Panc1 (cell line): ENCODE data around the gene SHISA8. TPM values are rescaled to one million over a fixed set of nuclear protein-coding genes. Genes with fewer than 3 reads are reported as not detected.

Experiments used
- ATAC-seq: fragments of 200-7000 bp; cut with Tn5 transposase; 2 replicates; pipeline ENCODE4 v1.9.1; 2020; ENCODE audit warnings: mild to moderate bottlenecking, moderate library complexity
- BruUV-seq: library from RNA; stranded (reverse); fragments of 400-500 nt; replicated peaks from 2 replicates; lab custom pipeline; 2021; lab: Mats Ljungman, UMichigan
- CTCF ChIA-PET: fragments of 300-600 bp; sonication (Branson Sonifier 250); formaldehyde crosslinking; loops from one replicate; lab custom pipeline; 2022; ENCODE audit warnings: antibody characterized with exemption; lab: Charles Lee
- POLR2A ChIA-PET: fragments of 300-600 bp; sonication (Branson Sonifier 250); formaldehyde crosslinking; loops from one replicate; lab custom pipeline; 2022; ENCODE audit warnings: antibody characterized with exemption; lab: Charles Lee
- DNase-seq: peaks from one replicate; pipeline ENCODE4 v3.0.0-alpha.2; 2010; ENCODE audit warnings: low read depth, low spot score
- H3K27ac ChIP-seq: 2 replicates; pipeline ENCODE4 v1.5.1; 2011; ENCODE audit warnings: mild to moderate bottlenecking, low read length, inconsistent platforms
- H3K27me3 ChIP-seq: fragments of 200-500 bp; sonication (Bioruptor generic); 2 replicates; pipeline ENCODE4 v1.6.0; 2014; ENCODE audit warnings: low read length, inconsistent platforms; ENCODE audit not compliant: control insufficient read depth, insufficient read depth
- H3K36me3 ChIP-seq: fragments of 200-500 bp; sonication (Bioruptor generic); 2 replicates; pipeline ENCODE4 v1.5.1; 2014; ENCODE audit warnings: inconsistent platforms, mild to moderate bottlenecking, low read length, moderate library complexity; ENCODE audit not compliant: control insufficient read depth, insufficient read depth
- H3K4me1 ChIP-seq: 2 replicates; pipeline ENCODE4 v1.5.1; 2011; ENCODE audit warnings: inconsistent platforms, mild to moderate bottlenecking, low read length, moderate library complexity; ENCODE audit not compliant: control insufficient read depth, insufficient read depth
- H3K4me3 ChIP-seq, 2 experiments: 2 replicates each; pipeline ENCODE4 v1.5.1; 2011 to 2012; ENCODE audit warnings: low read depth in 2 of 2, low read length in 2 of 2, mild to moderate bottlenecking in 2 of 2, inconsistent platforms in 1 of 2, moderate library complexity in 1 of 2
- H3K9me3 ChIP-seq: fragments of 200-500 bp; sonication (Bioruptor generic); 2 replicates; pipeline ENCODE4 v1.5.1; 2014; ENCODE audit warnings: low read depth, mild to moderate bottlenecking, inconsistent platforms, low read length, moderate library complexity; ENCODE audit not compliant: control insufficient read depth, insufficient read depth
- POLR2AphosphoS5 ChIP-seq: IDR thresholded peaks from 2 replicates; pipeline ENCODE4 v1.6.1; 2012; ENCODE audit warnings: mild to moderate bottlenecking, low read depth, low read length, moderate library complexity
- SIN3A ChIP-seq: IDR thresholded peaks from 2 replicates; pipeline ENCODE4 v1.6.1; 2012; ENCODE audit warnings: low read depth, mild to moderate bottlenecking, low read length, moderate library complexity, borderline replicate concordance; ENCODE audit not compliant: insufficient read depth
- TCF7L2 ChIP-seq: IDR thresholded peaks from 2 replicates; pipeline ENCODE4 v1.6.1; 2011; ENCODE audit warnings: mild to moderate bottlenecking, low read depth, low read length, inconsistent platforms
- in situ Hi-C: cut with HindIII; loops from 2 replicates; pipeline ENCODE4 v1.10.0; 2016; ENCODE audit warnings: low sequenced_read_pairs, low pct_unique_long_range_greater_than_20kb
- intact Hi-C: fragments of 100-400 bp; cut with micrococcal nuclease; formaldehyde crosslinking; loops from one replicate; pipeline ENCODE4 v1.10.0; 2022; ENCODE audit not compliant: unreplicated experiment
- total RNA-seq: library from RNA; stranded (reverse); gene quantifications from one replicate; pipeline ENCODE4 v1.2.1, GENCODE V29; 2021; ENCODE audit not compliant: unreplicated experiment
- TF ChIP-seq, protein P1 (sequence below): fragments of 450-650 bp; IDR thresholded peaks from 2 replicates; pipeline ENCODE4 v1.5.1; 2017; ENCODE audit warnings: mild to moderate bottlenecking
- TF ChIP-seq, protein P2 (sequence below), 2 experiments: IDR thresholded peaks; 2 replicates each; pipeline ENCODE4 v1.6.1; 2011 to 2012; ENCODE audit warnings: low read depth in 2 of 2, control low read depth in 1 of 2, low read length in 1 of 2, mild to moderate bottlenecking in 1 of 2, moderate library complexity in 1 of 2; ENCODE audit not compliant: insufficient read depth in 1 of 2

Gene SHISA8
- total RNA-seq, 1 experiment from 2014 or later, result 0.62 TPM

DNA sequence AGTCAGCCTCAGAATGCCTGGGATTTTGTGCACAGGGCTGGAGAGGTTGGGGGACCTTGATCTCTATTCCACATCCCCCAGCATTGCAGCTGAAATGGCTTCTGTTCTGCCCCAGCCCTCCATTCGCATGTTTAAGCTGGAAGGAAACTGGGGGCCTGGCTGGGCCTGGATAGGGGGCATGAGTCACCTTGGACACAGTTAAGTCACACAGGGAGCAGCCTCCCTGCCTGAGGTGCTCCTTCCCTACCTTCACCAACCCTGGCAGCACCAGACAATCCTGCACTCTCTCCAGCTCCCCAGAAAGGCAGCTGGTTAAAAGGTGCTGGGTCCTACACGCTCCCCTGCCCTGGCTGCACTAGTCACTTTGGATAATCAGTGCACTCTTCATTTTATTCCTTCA lies 37.8 kb upstream of the SHISA8 start:
- Histone ChIP-seq H3K27ac (no peak overlapping the region), H3K4me3 (no peak overlapping the region), H3K4me1 (peaks cover 6% of the 10 kb centered on the region), H3K9me3 (no peaks in the 10 kb centered on the region), H3K27me3 (no peaks in the 10 kb centered on the region), H3K36me3 (no peaks in the 10 kb centered on the region)
- no peak for ATAC-seq
- intact Hi-C loops (no loop called here), in situ Hi-C loops (no loop called here)
- DNase-seq, result no peak
- TF ChIP-seq POLR2AphosphoS5 (no peak), TCF7L2 (no peak), SIN3A (no peak)
- TF ChIP-seq, protein P1, sequence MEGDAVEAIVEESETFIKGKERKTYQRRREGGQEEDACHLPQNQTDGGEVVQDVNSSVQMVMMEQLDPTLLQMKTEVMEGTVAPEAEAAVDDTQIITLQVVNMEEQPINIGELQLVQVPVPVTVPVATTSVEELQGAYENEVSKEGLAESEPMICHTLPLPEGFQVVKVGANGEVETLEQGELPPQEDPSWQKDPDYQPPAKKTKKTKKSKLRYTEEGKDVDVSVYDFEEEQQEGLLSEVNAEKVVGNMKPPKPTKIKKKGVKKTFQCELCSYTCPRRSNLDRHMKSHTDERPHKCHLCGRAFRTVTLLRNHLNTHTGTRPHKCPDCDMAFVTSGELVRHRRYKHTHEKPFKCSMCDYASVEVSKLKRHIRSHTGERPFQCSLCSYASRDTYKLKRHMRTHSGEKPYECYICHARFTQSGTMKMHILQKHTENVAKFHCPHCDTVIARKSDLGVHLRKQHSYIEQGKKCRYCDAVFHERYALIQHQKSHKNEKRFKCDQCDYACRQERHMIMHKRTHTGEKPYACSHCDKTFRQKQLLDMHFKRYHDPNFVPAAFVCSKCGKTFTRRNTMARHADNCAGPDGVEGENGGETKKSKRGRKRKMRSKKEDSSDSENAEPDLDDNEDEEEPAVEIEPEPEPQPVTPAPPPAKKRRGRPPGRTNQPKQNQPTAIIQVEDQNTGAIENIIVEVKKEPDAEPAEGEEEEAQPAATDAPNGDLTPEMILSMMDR, result no peak
- TF ChIP-seq, protein P2, sequence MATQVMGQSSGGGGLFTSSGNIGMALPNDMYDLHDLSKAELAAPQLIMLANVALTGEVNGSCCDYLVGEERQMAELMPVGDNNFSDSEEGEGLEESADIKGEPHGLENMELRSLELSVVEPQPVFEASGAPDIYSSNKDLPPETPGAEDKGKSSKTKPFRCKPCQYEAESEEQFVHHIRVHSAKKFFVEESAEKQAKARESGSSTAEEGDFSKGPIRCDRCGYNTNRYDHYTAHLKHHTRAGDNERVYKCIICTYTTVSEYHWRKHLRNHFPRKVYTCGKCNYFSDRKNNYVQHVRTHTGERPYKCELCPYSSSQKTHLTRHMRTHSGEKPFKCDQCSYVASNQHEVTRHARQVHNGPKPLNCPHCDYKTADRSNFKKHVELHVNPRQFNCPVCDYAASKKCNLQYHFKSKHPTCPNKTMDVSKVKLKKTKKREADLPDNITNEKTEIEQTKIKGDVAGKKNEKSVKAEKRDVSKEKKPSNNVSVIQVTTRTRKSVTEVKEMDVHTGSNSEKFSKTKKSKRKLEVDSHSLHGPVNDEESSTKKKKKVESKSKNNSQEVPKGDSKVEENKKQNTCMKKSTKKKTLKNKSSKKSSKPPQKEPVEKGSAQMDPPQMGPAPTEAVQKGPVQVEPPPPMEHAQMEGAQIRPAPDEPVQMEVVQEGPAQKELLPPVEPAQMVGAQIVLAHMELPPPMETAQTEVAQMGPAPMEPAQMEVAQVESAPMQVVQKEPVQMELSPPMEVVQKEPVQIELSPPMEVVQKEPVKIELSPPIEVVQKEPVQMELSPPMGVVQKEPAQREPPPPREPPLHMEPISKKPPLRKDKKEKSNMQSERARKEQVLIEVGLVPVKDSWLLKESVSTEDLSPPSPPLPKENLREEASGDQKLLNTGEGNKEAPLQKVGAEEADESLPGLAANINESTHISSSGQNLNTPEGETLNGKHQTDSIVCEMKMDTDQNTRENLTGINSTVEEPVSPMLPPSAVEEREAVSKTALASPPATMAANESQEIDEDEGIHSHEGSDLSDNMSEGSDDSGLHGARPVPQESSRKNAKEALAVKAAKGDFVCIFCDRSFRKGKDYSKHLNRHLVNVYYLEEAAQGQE (IDR thresholded peaks at IDR 0.05; ENCODE audit: insufficient read depth in 1 of 2, low read depth in 2 of 2, low read length in 1 of 2), result no peak
- CTCF ChIA-PET, result no interaction called here
- POLR2A ChIA-PET, result no interaction called here
- BruUV-seq, result no TSS peak

- DNase-seq, result no peak
- CTCF ChIA-PET, result no interaction called here
- POLR2A ChIA-PET, result no interaction called here
- intact Hi-C loops, result no loop called here
- in situ Hi-C loops, result no loop called here
- Histone ChIP-seq H3K4me3 (no peak within 1 kb of the TSS), H3K27ac (no peak within 1 kb of the TSS), H3K27me3 (no peaks in the 10 kb centered on the region), H3K4me1 (peaks cover 6% of the 10 kb centered on the region), H3K9me3 (no peaks in the 10 kb centered on the region), H3K36me3 (no peaks in the 10 kb centered on the region)
- TF ChIP-seq TCF7L2 (no peak), SIN3A (no peak), POLR2AphosphoS5 (no peak)
- TF ChIP-seq, protein P1, result no peak
- TF ChIP-seq, protein P2 (IDR thresholded peaks at IDR 0.05; ENCODE audit: insufficient read depth in 1 of 2, low read depth in 2 of 2, low read length in 1 of 2), result no peak
- no peak for ATAC-seq
- no TSS peak for BruUV-seq
Measured at GRCh38 chr22:41951898-41952474, 37.1 kb upstream of the SHISA8 start, which contains the start of gene SMIM45. Gene SMIM45, plus strand, starts transcription at chr22:41952150.
